Endothelial cell of umbilical vein (primary cell): ENCODE results near the gene STX4. TPM values are rescaled to one million over a fixed set of nuclear protein-coding genes. Genes with fewer than 3 reads are reported as not detected.

Experiments used
- BruUV-seq: library from RNA; stranded (reverse); fragments of 400-500 nt; replicated peaks from 2 replicates; lab custom pipeline; 2021; lab: Mats Ljungman, UMichigan
- CTCF ChIA-PET: fragments of 300-600, 350-600 bp; sonication (Branson Sonifier 250); formaldehyde crosslinking; loops from one replicate; lab custom pipeline; 2021; ENCODE audit warnings: antibody characterized with exemption, inconsistent platforms; lab: Charles Lee
- POLR2A ChIA-PET: fragments of 300-600, 350-600 bp; sonication (Branson Sonifier 250); formaldehyde crosslinking; loops from one replicate; lab custom pipeline; 2021; ENCODE audit warnings: antibody characterized with exemption, inconsistent platforms; lab: Charles Lee
- DNase-seq: peaks from one replicate; pipeline ENCODE4 v3.0.0-alpha.2; 2011; ENCODE audit warnings: low read depth, low spot score
- FAIRE-seq: peaks from 2 replicates; lab custom pipeline; 2011; peaks lifted over from hg19 to GRCh38; lab: Jason Lieb, UNC
- H2AFZ ChIP-seq: 2 replicates; pipeline ENCODE4 v1.6.0; 2012; ENCODE audit warnings: low read depth, low read length, control low read depth, inconsistent platforms
- H3K27ac ChIP-seq: 2 replicates; pipeline ENCODE4 v1.5.1; 2011; ENCODE audit warnings: low read depth, mild to moderate bottlenecking, control low read depth, low read length, moderate library complexity; ENCODE audit not compliant: insufficient read depth
- H3K27me3 ChIP-seq, 2 experiments: 2 replicates each; pipeline versions ENCODE4 v1.6.0 to v1.6.1; 2011; ENCODE audit warnings: low read length in 2 of 2, mixed read lengths in 1 of 2; ENCODE audit not compliant: control insufficient read depth in 2 of 2, insufficient read depth in 2 of 2
- H3K36me3 ChIP-seq, 2 experiments: 2 replicates in 1 of 2; 3 replicates in 1 of 2; pipeline ENCODE4 v1.5.1; 2011; ENCODE audit warnings: low read length in 2 of 2, mild to moderate bottlenecking in 1 of 2, moderate library complexity in 1 of 2; ENCODE audit not compliant: control insufficient read depth in 2 of 2, insufficient read depth in 2 of 2; ENCODE audit errors: extremely low read depth in 1 of 2
- H3K4me1 ChIP-seq: 3 replicates; pipeline ENCODE4 v1.5.1; 2011; ENCODE audit warnings: mild to moderate bottlenecking, low read length; ENCODE audit not compliant: control insufficient read depth, insufficient read depth; ENCODE audit errors: extremely low read depth
- H3K4me2 ChIP-seq: 2 replicates; pipeline ENCODE4 v1.6.1; 2011; ENCODE audit warnings: low read length, control low read depth, mixed read lengths; ENCODE audit not compliant: insufficient read depth
- H3K4me3 ChIP-seq, 3 experiments: fragments of 200-600 bp in 1 of 3; sonication (generic), shearing (Covaris generic) in 1 of 3; replicated peaks in 1 of 3; 2 replicates each; pipeline ENCODE4 v1.5.1; 2011 to 2016; ENCODE audit warnings: control low read depth in 3 of 3, low read length in 3 of 3, mild to moderate bottlenecking in 2 of 3, inconsistent platforms in 1 of 3, low read depth in 1 of 3, moderate library complexity in 1 of 3; ENCODE audit not compliant: insufficient read depth in 1 of 3
- H3K79me2 ChIP-seq: 2 replicates; pipeline ENCODE4 v1.6.0; 2012; ENCODE audit warnings: low read length, inconsistent platforms; ENCODE audit not compliant: control insufficient read depth, insufficient read depth
- H3K9ac ChIP-seq: replicated peaks from 2 replicates; pipeline ENCODE3; 2011; ENCODE audit warnings: low read length, control low read depth; ENCODE audit not compliant: insufficient read depth; ENCODE audit errors: extremely low read depth
- H3K9me1 ChIP-seq: replicated peaks from 3 replicates; pipeline ENCODE4 v1.6.0; 2011; ENCODE audit warnings: mild to moderate bottlenecking, low read length; ENCODE audit not compliant: control insufficient read depth, insufficient read depth; ENCODE audit errors: extremely low read depth
- H3K9me3 ChIP-seq: replicated peaks from 2 replicates; pipeline ENCODE4 v1.5.1; 2012; ENCODE audit warnings: low read length, inconsistent platforms; ENCODE audit not compliant: control insufficient read depth, insufficient read depth
- H4K20me1 ChIP-seq: replicated peaks from 2 replicates; pipeline ENCODE3; 2011; ENCODE audit warnings: mild to moderate bottlenecking, low read length; ENCODE audit not compliant: control insufficient read depth, insufficient read depth; ENCODE audit errors: extremely low read depth
- CTCF ChIP-seq, 2 donors: IDR thresholded peaks; 1 replicate in 1 of 2; 2 replicates in 1 of 2; pipeline ENCODE4 v1.5.1; 2011; ENCODE audit warnings: low read length in 2 of 2, mild to moderate bottlenecking in 2 of 2, moderate library complexity in 2 of 2, control low read depth in 1 of 2, inconsistent platforms in 1 of 2, low read depth in 1 of 2; ENCODE audit not compliant: insufficient read depth in 1 of 2; ENCODE audit errors: extremely low read depth in 1 of 2
- EZH2 ChIP-seq: IDR thresholded peaks from 2 replicates; pipeline ENCODE4 v1.6.1; 2012; ENCODE audit warnings: borderline replicate concordance, low read depth, mild to moderate bottlenecking, moderate library complexity, low read length, inconsistent platforms; ENCODE audit not compliant: severe bottlenecking
- FOS ChIP-seq: IDR thresholded peaks from 2 replicates; pipeline ENCODE4 v1.6.1; 2011; ENCODE audit warnings: mild to moderate bottlenecking, low read length, moderate library complexity, borderline replicate concordance; ENCODE audit not compliant: insufficient read depth
- GATA2 ChIP-seq: IDR thresholded peaks from 2 replicates; pipeline ENCODE4 v1.7.0; 2011; ENCODE audit warnings: low read depth, mild to moderate bottlenecking, moderate library complexity, mixed read lengths, low read length; ENCODE audit not compliant: insufficient read length, insufficient read depth
- JUN ChIP-seq: IDR thresholded peaks from 2 replicates; pipeline ENCODE4 v1.6.1; 2011; ENCODE audit warnings: borderline replicate concordance, low read depth; ENCODE audit not compliant: insufficient read length, insufficient read depth
- MAX ChIP-seq: IDR thresholded peaks from 2 replicates; pipeline ENCODE4 v1.6.1; 2011; ENCODE audit not compliant: insufficient read depth, insufficient read length
- MYC ChIP-seq: IDR thresholded peaks from one replicate; pipeline ENCODE4 v1.6.1; 2011; ENCODE audit warnings: mild to moderate bottlenecking, low read depth, low read length
- POLR2A ChIP-seq: IDR thresholded peaks from 2 replicates; pipeline ENCODE4 v1.6.1; 2012; ENCODE audit warnings: low read depth, mild to moderate bottlenecking, control low read depth, low read length
- POLR2AphosphoS5 ChIP-seq: IDR thresholded peaks from 2 replicates; pipeline ENCODE4 v1.6.1; 2012; ENCODE audit warnings: low read depth, mild to moderate bottlenecking, control low read depth, low read length, moderate library complexity; ENCODE audit not compliant: insufficient read depth
- dilution Hi-C: fragments of 300-500 bp; cut with MboI; formaldehyde crosslinking; loops from one replicate; pipeline ENCODE4 v1.15.0; 2019; ENCODE audit warnings: low sequenced_read_pairs; ENCODE audit not compliant: extremely low pct_ligation_motif_present
- intact Hi-C: fragments of 100-400 bp; cut with micrococcal nuclease; formaldehyde crosslinking; loops from one replicate; pipeline ENCODE4 v1.10.0; 2022
- polyA plus RNA-seq, 4 experiments: library from polyadenylated mRNA; depleted of rRNA in 3 of 4; stranded (reverse) in 3 of 4; unstranded in 1 of 4; fragments of >200 nt; gene quantifications; 2 replicates each; pipeline versions ENCODE4 v1.2.1 to v1.2.3, GENCODE V29; 2011 to 2012; ENCODE audit warnings: missing spikeins in 1 of 4
- total RNA-seq: library from RNA; stranded (reverse); gene quantifications from 2 replicates; pipeline ENCODE4 v1.2.3, GENCODE V29; 2021

The STX4 gene
- total and polyA plus RNA-seq, 2 donors (not counting 3 experiments of a cell fraction or from before 2014, with no cell fraction given): 49.5 to 65.2 TPM

GRCh38 chr16:31088459-31089183, 55.3 kb downstream of the STX4 start, which contains the start of gene PRSS53:
PRSS53 (minus strand) TSS chr16:31088943; CDS start chr16:31088809, 134 bp downstream.
- no peak for FAIRE-seq
- Histone ChIP-seq H3K9me3 (no peaks in the 10 kb centered on the region), H3K79me2 (peaks cover 7% of the 10 kb centered on the region), H3K9me1 (no peaks in the 10 kb centered on the region), H3K4me2 (no peak within 1 kb of the TSS), H3K27me3 (no peaks in the 10 kb centered on the region), H3K4me3 (no peak within 1 kb of the TSS), H2AFZ (no peak within 1 kb of the TSS), H3K27ac (no peak within 1 kb of the TSS), H3K36me3 (peaks cover 2 to 10% of the 10 kb centered on the region in 2 experiments), H3K4me1 (peaks cover 3% of the 10 kb centered on the region), H3K9ac (no peak within 1 kb of the TSS), H4K20me1 (no peaks in the 10 kb centered on the region)
- DNase-seq: no peak
- POLR2A ChIA-PET: no interaction called here
- dilution Hi-C loops: no loop called here
- CTCF ChIA-PET: interaction anchor here (1.5 kb wide), 1 partner anchor 104 kb away, joined by 4 read pairs; the partner anchor contains the start of gene HSD3B7
- no TSS peak for BruUV-seq
- intact Hi-C loops: no loop called here
- TF ChIP-seq EZH2: no peak
- TF ChIP-seq MYC: no peak
- TF ChIP-seq POLR2AphosphoS5: no peak
- no peak for TF ChIP-seq JUN
- no peak for TF ChIP-seq CTCF (IDR thresholded peaks at IDR 0.05; ENCODE audit: extremely low read depth in 1 of 2, insufficient read depth in 1 of 2, low read depth in 1 of 2, low read length in 2 of 2)
- no peak for TF ChIP-seq FOS
- no peak for TF ChIP-seq POLR2A
- no peak for TF ChIP-seq MAX
- TF ChIP-seq GATA2: no peak
